CD4-positive, alpha-beta T cell treated with Interleukin-21 for 1 hour (primary cell): ENCODE results near the gene PLA2G12A.
A peak's percentile ranks its signal among the peaks of the same experiment; 100 is the strongest.
"Not testable (repeated sequence)": the region's sequence is repeated elsewhere in the genome, so short reads cannot be mapped to it uniquely, and the experiment has no call there.

ENCODE experiments used
- DNase-seq: peaks from one replicate; pipeline ENCODE4 v3.0.0-alpha.2; 2020

PLA2G12A gene

DNA sequence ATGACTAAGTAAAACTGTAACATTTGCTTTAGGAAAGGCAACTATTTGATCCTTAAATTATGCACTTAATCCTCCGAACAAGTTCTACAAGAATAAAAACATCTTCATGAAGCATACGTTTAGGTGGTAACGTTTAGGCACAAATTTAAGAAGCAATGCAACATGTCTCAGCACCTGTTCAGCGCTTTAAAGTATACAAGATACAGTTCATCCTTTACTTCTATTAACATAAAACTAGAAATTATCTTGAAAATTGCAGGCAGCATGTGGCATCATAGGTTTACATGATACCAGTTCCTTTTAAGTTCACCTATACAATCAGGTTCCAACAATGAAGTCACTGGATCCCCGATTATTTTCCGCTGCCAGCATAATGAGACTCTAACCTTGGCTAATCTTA lies 1.5 kb downstream of the PLA2G12A start:
- no peak for DNase-seq

- DNase-seq = no peak
Observed at GRCh38 chr4:109723110-109723509, 6.8 kb downstream of the PLA2G12A start.

DNA sequence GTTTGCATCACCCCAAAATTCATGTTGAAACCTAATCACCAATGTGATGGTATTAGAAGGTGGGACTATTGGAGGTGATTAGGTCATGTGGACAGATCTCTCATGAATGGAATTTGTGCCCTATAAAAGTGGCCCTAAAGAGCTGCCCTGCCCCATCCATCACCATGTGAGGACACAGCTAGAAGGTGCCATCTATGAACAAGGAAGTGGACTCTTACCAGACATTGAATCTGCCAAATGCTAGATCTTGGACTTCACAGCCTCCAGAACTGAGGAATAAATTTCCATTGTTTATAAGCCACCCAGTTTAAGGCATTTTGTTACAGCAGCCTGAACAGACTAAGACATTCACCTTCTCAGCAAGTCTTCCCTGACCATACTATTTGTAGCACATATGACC lies 7.5 kb downstream of the PLA2G12A start:
- DNase-seq = no peak

GRCh38 chr4:109721033-109721432 lies 8.8 kb downstream of the PLA2G12A start:
- DNase-seq = no peak

GRCh38 chr4:109719604-109720003 lies 10.3 kb downstream of the PLA2G12A start:
- no peak for DNase-seq

GRCh38 chr4:109718759-109719158 lies 11.1 kb downstream of the PLA2G12A start:
- DNase-seq = no peak

- no peak for DNase-seq
Observed at GRCh38 chr4:109713500-109713899, 16.4 kb downstream of the PLA2G12A start.

DNA sequence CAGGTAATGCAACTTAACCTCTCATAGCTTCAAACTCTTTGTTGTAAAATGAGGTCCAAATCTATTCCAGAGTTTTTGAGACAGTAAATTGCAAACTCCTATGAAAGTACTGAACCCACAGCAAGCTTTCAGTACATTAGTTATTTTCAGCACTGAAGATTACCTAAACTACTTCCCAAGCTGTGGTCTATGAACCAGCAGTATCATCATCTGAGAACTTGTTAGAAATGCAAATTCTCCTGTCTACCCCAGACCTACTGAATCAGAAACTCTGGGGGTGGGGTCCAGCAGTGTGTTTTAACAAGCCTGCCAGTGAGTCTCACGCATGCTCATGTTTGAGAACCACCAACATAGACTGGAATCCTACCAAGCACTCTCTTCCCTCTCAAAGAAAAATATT lies 20.9 kb downstream of the PLA2G12A start:
- no peak for DNase-seq

DNA sequence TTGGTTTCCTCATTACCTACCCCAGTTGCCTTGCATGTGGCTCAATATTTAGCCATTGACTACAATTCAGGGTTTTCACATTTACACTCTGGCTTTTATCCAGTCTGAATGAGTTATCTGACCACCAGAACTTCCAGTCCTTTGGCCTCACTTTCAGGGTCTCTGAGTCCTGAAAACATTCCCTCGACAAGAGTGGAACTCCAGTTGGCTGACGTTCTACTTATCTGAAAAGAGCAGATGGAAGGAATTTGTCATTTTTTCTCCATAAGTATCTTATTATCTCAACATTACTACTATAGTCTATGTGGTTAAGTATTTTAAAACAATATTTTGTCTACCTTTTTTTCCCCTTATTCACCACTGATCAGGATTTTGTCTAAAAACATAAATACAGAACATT lies 21.4 kb downstream of the PLA2G12A start:
- no peak for DNase-seq

- no peak for DNase-seq
Observed at GRCh38 chr4:109703664-109704361, 26.1 kb downstream of the PLA2G12A start.

- peak; percentile 79 for DNase-seq
Observed at GRCh38 chr4:109702950-109703663, 26.8 kb downstream of the PLA2G12A start, which contains the start of gene CASP6. Gene CASP6, minus strand, starts transcription at chr4:109703445. Its CDS starts 50 bp downstream, at chr4:109703395.

DNA sequence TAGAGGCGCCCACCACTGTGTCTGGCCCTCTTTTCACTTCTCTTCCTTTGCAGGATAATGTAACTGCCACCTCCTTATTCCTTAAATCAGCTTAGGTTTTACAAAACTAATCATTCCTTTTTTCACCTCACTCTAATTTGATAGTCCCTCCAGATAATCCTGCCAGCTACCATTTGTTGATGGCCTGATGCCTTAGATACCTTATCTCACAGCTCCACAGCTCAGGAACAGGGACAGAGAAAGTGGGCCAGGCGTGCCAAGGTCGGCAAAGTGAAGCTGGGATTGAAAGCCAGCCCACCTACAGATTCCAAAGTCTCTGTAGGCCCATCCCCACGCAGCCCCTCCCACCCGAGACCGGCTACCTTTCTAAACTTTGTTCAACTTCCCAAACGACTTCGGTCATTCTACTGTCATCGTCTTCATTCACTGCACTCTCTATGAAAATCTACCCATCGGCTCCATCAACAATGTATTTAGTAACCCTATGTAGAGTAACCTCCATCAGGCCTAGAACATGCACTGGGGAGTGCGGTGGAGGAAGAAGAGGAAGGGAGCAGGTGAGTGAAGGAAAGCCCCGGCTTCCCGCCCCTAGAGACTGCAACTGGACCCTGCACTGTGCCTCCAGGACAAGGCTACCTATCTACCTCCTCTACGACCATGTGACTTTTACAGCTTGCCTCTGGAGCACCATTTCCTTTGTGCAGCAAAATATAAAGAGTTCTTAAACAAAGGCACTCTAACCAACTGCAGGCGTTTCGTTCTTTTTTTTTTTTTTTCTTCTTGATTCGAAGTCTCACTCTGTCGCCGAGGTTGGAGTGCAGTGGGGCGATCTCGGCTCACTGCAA lies 28.1 kb downstream of the PLA2G12A start:
- DNase-seq = peak; percentile 11

- DNase-seq = no peak
Observed at GRCh38 chr4:109699553-109700225, 30.2 kb downstream of the PLA2G12A start.

DNA sequence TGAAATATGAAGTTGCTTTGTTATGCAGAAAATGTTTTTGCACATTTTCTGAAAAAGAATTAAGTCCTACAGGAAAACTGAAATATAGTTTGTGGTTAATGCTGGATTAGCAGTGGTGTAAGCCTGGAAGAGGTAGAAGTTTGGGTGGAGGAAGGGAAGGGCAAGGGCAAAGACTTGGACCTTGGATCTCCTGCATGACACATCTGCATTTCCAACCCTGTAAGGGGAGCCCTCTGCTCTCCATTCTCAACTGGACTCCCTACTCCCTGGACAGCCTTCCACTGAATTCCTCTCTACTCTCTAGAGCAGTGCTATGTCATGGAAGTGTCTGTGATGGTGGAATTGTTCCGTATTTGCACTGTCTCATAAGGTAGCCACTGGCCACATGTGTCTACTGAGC lies 31.2 kb downstream of the PLA2G12A start:
- no peak for DNase-seq

- no peak for DNase-seq
Observed at GRCh38 chr4:109691411-109691920, 38.4 kb downstream of the PLA2G12A start.

GRCh38 chr4:109690690-109691410 lies 39.0 kb downstream of the PLA2G12A start:
- DNase-seq = peak; percentile 40

DNA sequence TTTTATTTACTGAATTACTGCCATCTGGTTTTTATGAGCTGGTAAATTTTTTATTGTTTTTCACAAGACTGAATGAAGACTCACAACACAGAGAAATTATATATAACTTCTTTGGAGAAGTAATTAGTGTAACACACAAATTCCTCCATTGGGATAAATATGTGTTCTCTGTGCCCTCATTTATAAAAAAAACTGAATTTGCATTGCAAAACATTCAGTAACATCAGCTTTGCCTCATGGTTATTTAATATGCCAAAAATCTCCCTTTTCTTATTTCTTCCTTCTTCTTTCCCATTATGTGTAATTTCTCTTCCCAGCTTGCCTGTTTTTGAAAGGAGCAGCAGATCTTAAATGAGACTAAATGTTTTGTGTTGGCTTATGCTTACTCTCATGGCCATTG lies 45.1 kb downstream of the PLA2G12A start:
- DNase-seq = no peak

DNA sequence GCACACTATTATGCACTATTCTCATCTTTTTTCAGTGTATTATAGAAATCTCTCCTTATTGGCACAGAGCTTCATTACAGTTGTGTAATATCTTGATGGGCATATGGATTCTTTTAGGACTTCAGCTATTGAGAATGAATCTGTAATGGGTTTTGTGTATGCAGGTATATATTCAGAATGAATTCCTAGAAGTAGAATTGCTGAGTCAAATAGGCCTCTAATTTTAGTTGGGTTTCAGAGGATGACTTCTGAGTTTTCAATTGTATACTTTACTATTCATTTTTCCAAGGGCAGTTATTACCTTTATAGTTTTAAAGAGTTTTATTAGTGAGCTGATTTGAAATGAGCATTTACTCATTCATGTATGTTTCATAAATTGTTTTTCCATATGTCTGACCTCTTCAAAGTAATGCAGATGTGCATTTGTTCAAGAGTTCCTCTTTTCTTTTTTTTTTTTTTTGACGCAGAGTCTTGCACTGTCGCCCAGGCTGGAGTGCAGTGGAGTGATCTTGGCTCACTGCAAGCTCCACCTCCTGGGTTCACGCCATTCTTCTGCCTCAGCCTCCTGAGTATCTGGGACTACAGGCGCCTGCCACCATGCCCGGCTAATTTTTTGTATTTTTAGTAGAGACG lies 46.1 kb downstream of the PLA2G12A start:
- DNase-seq = no peak

DNA sequence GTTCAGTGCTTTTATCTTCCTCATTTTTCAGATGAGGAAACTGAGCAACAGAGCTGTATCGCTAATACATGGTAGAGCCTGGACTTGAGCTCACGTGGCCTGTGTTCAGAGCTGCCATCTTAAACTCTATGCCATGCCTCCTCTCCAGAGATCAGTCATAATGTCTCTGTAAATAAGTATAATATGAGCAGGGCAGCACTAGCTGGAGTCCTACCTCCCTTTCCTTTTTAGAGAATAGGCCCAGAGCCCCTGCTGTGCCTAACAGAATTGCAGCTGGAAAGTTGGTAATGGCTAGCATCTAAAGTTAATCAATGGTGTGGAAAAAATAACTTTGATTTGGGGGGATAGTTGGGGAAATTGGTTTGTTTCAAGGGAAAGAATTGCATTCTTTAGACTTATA lies 47.0 kb downstream of the PLA2G12A start:
- DNase-seq = no peak

GRCh38 chr4:109678925-109679324 lies 50.9 kb downstream of the PLA2G12A start:
- not testable (repeated sequence) for DNase-seq

DNA sequence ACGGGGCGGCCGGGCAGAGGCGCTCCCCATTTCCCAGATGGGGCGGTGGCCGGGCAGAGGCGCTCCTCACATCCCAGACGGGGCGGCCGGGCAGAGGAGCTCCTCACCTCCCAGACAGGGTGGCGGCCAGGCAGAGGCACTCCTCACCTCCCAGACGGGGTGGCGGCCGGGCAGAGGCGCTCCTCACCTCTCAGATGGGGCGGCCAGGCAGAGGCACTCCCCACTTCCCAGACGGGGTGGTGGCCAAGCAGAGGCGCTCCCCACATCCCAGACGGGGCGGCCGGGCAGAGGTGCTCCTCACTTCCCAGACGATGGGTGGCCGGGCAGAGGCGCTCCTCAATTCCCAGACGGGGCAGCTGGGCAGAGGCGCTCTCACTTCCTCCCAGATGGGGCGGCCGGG lies 51.4 kb downstream of the PLA2G12A start:
- not testable (repeated sequence) for DNase-seq

DNA sequence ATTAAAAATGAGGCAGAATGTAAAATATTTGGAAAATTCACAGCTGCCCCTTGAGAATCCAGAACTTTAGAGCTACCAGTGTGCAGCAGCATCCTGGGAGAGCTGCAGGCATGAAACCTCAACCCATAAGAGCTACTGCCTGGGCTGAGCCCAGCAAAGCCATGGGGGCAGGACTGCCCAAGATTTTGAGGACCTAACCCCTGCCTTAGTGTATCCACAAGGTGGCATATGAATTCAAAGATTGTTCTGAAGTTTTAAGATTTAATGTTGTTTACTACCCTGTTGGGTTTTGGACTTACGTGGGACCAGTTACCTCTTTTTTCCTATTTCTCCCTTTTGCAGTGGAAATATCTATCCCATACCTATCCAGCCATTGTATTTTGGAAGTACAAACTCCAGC lies 53.0 kb downstream of the PLA2G12A start:
- peak; percentile 7 for DNase-seq
